HG02870 (cell line): Measurements from ENCODE around the gene ACBD4.

ENCODE experiments used
- ATAC-seq: cut with Tn5 transposase; IDR thresholded peaks from one replicate; pipeline ENCODE4 v1.9.1; 2021; ENCODE audit warnings: mild to moderate bottlenecking, moderate library complexity; ENCODE audit not compliant: unreplicated experiment

The ACBD4 gene

DNA sequence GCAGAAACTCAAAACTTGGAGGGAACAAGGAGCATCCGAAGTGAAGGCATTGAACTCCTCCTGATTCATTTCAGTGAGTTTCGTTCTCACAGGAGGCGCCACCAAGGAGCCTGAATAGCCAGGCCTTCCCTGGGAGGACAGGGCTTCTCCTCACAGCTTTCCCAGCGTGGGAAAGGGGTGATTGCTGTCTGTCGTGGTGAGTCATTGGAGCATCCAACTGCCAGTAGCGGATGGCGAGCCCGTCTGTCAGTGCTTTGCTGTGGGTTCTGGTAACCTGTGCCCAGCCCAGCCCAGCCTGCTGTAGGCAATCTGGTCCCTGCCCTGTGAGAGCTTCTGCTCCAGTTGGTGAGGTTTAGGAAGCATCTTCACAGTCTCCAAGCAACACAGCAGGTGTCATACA is 31.5 kb upstream of the ACBD4 start:
- ATAC-seq = no peak

DNA sequence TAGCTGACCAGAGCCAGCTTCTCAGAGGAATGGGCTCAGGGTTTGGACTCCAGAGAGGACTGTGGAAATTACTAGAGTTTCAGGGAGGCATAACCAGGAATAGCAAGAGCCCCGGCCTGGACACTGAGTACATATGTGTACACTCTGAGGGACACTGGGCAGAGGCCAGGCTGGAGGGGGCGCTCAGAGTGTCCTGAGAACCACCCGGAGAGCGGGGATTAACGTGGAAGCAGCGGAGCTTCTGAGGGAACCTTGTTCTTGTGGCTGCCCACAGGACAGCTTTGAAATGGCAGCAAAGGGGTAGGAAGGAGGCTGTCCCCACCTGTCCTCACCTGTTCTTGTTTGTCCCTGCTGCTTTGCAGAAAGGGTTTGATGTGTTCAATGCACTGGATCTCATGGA is 31.0 kb upstream of the ACBD4 start:
- ATAC-seq = no peak

DNA sequence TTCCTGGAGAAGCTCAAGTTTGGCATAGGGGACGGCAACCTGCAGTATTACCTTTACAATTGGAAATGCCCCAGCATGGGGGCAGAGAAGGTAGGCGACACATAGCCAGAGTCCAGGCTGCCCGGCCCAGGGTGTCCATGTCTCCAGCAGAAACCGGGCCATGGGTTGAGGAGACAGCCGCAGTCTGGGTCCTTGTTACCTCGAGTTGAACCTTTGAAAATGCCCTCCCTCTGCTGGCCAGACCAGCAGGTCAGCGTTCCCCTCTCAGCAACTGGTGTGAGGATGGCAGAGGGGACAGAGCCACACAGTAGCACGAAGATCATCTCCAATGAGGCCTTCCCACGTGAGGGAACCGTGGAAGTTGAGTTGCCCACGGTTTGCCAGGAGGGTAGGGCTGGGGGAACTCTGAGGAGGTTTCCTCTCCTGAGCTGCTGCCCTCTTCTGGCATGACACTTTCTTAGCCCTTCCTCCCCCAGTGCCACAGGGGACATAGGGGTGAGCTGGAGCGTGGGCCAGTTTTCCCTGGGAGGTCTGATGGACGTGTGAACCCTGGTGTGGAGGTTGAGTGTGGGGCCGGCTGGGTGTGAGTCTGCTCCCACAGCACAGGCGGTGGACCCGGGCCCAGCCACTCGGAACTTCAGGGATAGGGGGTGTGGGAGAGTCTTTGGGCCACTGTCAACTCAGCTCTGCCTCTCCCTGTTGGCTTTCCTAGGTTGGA is 30.4 kb upstream of the ACBD4 start:
- no peak for ATAC-seq

DNA sequence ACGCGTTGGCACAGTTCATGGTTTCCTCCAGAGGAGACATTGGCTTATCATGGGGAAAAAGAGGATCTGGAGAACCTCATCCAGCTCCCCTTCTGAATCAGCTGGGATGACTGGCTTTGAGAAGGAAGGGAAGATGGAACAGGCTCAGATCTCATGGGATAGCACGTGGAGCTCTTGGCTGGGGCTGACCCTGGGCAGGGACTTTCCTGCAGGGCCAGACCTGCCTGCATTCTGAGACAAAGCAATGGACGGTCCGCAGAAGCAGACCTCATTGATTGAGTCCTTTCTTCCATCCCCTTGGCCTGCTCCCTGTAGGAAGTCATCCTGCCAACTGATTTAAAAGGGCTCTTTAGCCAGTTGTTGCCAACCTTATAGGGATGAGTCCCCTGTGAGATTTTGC is 29.4 kb upstream of the ACBD4 start:
- no peak for ATAC-seq

DNA sequence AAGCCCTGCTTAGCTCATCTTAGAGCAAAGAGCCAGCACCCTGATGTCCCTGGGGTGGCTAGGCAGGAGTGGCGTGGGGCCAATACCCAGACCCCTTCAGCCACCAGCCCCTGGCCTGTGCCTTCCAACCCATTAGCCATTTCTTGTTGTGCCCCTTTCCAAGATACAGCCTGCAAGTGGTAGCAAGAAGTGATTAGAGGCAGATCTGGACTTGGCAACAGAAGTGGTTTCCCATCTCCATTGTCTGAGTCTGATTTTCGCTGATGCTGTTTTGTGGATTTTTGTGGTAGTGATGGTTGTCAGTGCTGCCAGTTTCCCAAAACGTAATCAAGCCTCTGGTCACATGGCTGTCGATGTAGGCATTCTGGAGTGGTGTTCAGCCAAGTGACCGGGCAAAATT is 28.9 kb upstream of the ACBD4 start:
- ATAC-seq = no peak

DNA sequence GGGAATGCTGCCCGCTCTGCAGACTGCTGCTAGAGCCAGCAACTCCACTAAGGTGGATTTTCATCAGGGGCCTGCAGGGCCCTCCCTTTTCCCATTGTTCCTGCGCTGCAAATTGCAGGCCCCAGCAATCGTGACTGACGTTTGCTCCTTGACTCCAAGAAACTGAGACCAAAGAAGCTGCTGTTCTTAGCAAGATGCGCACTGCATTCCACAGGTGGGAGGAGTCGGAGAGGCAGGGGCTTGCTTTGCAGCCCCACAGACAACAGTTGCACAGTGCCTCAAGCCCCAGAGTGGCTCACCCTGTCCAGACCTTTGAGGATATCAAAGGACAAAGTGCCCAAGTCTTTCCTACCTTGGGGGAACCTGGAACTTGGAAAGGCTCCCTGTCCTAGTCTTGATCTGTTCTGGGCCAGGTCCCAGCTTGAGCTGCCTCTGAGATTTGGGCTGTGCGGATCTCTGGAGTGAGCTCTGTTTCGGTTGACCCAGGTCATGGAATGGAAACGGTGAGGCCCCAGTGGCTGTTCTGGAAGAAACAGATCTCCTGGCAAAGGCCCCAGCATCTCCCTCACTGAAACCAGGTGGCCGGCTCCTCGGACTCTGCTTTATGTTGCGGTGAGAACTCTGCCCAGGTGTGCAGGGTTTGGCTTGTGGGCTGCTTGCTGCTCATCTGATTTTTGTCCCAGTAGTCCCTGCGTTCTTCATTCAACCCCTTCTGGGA is 28.0 kb upstream of the ACBD4 start:
- no peak for ATAC-seq

DNA sequence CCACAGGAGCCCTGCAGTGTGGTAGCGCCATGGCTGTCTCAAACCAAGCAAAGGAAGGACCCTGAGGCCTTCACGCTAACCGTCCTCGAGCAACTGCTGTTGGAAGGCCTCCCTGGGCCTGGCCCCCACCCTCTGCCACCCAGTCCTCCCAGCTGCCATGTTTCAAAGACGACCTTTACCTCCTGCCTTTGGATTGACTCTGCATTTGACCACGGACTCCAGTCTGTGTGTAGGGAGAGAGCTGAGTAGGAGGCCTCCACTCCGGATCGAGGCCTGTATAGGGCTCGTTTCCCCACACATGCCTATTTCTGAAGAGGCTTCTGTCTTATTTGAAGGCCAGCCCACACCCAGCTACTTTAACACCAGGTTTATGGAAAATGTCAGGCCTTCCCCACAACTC is 27.4 kb upstream of the ACBD4 start:
- no peak for ATAC-seq

DNA sequence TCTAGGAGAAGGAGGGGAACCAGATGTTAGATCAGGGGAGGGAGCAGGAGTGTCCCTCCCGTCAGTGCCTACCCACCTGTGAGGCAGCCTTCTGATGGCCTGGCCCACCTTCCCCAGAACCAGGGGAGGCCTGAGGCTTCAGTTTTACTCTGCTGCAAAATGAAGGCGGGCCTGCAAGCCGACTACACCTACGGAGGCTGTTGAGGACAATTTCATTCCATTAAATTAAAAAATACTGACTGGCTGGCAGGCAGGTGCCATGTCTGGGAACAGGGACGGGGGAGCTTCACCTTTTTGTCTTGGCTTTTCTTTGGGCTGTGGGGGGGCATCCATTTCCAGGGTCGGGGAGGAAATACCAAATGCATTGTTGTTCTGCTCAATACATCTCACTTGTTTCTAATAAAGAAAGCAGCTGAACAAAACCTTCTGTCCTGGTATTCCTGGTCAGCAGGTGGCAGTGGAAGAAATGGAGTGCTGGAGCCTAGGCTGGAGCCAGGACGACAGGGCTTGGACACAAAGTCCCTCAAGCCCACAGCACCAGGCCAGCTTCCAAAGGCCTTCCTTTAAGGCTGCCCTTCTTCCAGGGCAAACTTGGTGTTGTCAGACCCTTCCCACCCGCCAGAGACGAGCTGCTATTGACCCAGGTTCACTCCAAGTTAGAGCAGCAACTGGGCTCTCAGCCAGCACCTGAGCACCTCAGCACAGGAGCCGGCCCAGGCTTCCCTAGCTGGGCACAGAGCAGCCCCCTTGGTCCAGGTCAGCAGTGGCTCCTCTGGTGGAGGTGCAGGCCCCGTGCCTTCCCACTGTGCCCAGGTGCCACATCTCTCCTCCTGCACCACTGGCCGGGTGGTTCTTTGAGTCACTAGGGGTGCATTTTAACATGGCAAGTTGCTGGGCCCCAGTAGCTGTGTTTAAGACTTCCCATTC is 26.6 kb upstream of the ACBD4 start:
- ATAC-seq = no peak

DNA sequence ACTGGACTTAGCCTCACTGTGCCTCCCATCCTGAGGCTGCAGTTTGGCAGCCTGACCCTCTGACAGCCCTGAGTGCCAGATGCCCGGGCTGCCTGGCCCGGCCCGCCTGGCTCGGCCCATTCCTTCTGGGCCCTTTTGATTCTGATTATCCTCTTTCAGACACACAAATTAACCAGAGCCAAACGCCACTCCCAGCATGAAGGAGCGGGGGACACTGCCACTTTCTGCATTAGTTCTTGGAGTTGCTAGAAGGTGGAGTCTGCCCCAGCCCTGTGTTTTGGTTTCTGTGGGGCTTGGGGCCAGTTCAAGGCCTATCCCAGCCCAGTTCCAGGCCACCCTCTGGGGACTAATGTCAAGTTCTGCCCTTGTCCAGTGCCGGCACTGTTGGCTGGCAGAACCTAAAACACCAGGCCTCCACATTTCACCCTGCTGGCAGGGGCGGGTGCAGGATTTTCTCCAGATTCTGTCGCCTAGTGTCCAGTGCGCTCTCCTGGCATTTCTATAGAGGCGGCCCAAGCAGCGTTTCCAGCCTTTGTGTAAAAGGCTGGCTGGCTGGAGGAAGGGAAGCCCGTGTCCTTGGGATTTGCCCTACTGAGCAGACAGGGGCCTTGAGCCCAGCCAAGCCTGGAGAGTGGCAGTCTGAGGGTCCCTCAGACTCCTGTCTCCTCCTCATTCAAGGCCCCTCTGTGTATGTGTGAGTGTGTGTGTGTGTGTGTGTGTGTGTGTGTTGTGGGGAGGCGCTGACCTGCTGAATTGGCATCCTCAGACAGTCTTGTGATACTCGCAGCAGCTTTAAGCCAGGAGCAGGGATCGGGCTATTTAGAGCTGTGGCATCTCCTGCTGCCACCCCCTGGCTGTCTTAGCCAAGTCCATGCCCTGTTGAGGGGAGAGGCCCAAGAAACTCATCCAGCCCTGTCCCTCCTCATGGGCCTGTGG is 24.5 kb upstream of the ACBD4 start:
- ATAC-seq = no peak

DNA sequence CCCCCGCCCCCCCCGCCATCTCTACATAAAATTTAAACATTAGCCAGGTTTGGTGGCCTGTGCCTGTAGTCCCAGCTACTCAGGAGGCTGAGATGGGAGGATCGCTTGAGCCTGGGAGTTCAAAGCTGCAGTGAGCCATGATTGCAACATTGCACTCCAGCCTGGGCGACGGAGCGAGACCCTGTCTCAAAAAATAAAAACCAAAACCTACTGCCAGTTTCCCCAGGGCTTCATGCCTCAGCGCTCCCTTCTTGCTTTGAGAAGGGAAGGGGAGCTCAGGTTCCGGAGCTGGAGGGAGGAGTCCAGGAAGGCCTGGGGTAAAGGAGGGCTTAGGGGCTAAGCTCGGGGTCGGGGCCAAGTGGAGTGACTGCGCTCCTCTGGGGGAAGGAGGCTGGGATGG is 23.6 kb upstream of the ACBD4 start:
- ATAC-seq = no peak

DNA sequence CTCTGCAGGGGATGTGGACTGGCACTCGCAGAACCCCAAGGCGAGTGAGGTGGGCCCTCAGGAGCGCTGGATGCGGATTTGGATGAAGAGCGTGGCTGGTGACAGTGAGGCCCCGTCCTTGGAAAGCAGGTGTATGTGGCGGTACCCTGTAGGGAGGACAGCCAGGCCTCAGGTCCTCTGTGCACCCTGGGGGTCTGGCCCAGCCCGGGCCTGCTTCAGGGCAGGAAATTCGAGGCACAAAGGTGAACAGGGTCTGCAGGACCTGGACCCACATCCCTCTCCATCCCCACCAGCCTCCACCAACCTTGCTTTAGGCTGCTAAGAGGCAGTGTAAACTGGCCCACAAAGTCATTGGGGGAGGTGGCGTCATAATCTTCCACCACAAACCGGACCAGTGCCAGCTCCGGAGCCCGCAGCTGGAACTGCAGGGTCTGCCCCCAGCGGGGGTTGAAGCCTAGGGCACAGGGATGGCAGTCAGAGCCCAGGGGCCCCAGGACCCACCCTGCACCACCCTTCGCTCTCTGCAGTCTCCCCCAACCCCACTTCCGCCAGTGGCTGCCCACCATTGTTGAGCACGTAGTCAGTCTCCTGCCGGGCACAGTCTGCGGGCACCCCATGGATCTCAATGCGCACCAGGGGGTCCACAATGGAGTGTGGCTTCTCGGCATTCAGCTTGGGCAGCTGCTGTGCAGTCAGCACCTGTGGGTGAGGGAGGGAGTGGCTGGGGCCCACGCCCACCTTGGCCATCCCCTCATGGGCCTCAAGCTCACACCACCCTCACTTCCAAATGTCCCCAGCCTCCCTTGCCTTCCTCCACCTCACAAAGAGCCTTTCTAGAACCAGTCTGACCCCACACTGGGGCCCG is 22.7 kb upstream of the ACBD4 start:
- no peak for ATAC-seq

DNA sequence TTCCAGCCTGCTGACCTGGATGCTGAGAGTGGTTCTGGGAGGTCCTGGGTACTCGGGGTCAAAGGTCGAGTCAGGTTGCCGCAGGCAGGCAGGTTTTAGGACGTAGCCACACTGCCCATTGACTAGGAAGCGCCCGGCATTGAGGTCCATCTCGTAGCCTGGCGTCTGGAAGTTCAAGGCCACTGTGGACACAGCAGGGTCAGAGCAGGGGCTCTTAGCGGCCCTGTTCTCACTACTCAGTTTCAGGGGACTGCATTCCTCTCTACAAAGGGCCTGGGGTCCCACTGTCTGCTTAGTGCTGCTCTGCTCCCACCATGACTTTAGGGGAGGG is 22.1 kb upstream of the ACBD4 start:
- no peak for ATAC-seq

DNA sequence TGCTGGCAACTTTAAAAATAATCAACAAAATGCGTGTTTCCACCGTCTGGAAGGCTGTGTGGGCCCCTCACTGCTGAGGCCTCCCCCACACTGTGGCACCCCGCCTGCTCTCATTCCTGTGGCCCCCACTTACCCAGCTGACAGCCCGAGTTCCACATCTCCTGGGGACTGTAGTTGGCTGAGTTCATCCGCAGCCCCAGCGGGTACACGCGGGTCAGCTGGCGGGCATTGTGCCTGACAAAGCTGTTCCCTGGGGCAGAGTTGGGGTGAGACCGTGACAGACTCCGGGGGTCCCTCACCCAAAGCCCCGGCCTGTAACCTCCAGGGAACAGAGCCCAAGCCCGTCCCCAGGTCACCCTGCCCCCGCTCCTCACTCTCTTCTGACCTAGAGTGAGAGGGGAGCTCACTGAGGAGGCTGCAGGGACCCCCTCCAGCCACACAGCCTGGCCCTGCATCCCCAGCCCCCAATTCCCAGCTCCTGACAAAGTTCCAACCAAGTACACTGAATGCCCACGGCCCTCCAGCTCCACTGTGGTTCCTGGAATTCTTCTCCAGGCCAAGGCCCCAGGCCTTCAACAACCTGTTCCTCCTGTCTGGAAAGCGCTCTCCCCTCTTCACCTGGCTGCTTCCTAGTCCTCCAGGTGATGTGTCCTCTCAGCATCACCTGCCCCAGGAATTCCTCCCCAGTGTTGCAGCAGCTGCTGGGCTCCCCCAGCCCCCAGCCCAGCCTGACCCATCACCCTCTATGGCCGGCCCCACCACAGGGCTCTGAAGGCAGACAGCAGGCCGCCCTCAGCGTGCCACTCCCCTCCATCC is 21.2 kb upstream of the ACBD4 start:
- no peak for ATAC-seq

DNA sequence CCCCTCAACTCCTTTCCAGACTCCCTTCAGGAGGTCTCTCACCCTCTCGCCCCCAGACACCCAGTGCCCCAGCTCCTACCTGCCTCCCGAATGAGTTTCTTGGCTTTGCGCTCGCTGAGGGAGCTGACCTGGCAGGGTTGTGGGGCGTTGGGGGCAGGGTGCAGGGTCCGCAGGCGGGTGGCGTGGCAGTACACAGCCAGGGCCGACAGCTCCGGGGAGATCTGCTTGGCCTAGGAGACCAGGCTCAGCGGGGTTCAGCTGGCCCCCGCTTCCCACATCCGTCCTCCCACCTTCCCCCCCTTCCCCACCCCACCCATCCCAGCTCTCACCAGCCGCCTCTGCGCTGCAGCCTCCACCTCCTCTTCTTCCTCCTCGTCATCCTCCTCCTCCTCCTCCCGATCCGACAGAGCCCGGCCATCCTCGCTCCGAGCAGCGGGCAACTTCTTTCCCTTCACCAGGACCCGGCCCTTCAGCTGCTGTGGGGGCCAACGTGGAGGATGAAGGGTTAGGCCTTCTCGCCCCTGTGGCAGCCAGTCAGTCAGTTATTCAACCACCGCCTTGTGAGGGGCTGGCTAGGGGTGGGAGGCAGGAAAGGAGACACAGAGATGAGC is 20.4 kb upstream of the ACBD4 start:
- no peak for ATAC-seq

DNA sequence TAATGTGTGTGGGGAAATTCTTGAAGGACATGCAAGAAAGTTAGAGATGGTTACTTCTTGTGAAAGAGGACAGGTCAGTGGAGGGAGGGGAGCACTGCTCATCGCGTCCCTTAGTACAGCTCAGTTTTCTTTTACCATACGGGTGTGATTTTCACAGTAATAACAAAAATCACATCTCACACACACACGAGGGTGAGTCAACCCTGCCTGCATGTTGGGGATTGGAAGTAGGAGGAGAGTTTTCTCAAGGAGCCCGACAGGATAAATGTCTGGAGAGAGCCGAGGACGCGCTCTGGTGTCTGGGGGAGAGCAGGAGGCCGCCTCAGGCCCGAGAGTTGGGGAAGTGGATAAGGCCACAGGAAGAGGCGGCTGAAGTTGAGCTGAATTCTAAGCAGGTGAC is 19.6 kb upstream of the ACBD4 start:
- ATAC-seq = no peak

DNA sequence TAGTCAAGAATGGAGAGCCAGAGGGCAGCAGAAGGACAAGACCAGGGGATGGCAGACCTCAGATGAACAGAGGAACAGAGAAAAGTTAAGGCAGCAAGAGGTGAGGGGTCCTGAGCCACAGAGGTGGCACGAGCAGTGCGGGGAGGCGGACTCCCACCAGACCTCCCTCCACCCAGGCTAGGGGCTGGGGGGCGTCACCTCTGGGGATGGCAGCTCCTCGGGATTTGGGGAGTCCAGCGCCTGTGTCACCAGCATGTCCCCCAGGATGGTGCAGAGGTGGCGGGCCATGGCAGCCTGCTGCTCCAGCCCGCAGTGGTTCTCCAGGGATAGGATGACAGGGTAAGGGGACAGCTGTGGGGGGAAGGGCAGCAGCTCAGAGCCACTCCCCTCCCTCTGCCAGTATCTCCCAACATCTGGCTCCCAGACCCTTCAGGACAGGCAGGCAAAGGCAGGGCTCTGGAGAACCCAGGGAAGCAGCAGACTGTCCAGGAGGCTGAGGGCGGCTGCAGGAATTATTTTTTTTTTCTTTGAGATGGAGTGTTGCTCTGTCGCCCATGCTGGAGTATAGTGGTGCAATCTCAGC is 19.0 kb upstream of the ACBD4 start:
- ATAC-seq = no peak

DNA sequence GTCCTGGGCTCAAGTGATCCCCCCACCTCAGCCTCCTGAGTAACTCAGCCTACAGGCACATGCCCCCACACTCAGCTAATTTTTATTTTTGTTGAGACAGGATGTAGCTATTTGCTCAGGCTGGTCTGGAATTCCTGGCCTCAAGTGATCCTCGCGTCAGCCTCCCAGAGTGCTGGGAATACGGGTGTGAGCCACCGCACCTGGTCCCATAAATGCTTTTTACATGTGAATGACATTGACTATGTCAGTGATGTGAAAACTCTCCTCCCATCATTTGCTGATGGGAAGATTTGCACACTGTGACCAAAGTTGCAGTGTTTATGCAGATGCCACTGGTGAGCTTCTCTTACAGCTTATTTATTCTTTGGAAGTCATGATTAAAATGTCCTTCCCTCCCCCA is 18.2 kb upstream of the ACBD4 start:
- ATAC-seq = no peak
